Neural crest cell (in vitro differentiated cells): ENCODE measurements around the gene TDRD1. TPM values are rescaled to one million over a fixed set of nuclear protein-coding genes. Genes with fewer than 3 reads are reported as not detected.

Experiments
- DNase-seq: peaks from one replicate; pipeline ENCODE4 v3.0.0; 2021; ENCODE audit warnings: low read depth, mixed read lengths, low spot score
- H3K27ac Mint-ChIP-seq: one replicate; pipeline ENCODE4 v1.8.0; 2021; ENCODE audit warnings: mild to moderate bottlenecking, mixed read lengths; ENCODE audit not compliant: unreplicated experiment
- H3K27me3 Mint-ChIP-seq: 2 replicates; pipeline ENCODE4 v1.8.0; 2021; ENCODE audit warnings: low read depth, mild to moderate bottlenecking, mixed read lengths
- H3K36me3 Mint-ChIP-seq: 2 replicates; pipeline ENCODE4 v1.8.0; 2021; ENCODE audit warnings: low read depth, mild to moderate bottlenecking, mixed read lengths
- H3K4me1 Mint-ChIP-seq: 2 replicates; pipeline ENCODE4 v1.8.0; 2021; ENCODE audit warnings: mixed read lengths
- H3K4me3 Mint-ChIP-seq: one replicate; pipeline ENCODE4 v1.8.0; 2021; ENCODE audit warnings: mild to moderate bottlenecking, mixed read lengths
- H3K9me3 Mint-ChIP-seq: 2 replicates; pipeline ENCODE4 v1.8.0; 2021; ENCODE audit warnings: mixed read lengths
- total RNA-seq: library from RNA; stranded (reverse); gene quantifications from 2 replicates; pipeline ENCODE4 v1.2.1, GENCODE V29; 2021
- TF ChIP-seq, protein P1 (sequence below): fragments of 200-600 bp; sonication (generic); conservative IDR thresholded peaks from 2 replicates; pipeline ENCODE4 v1.5.0; 2021; ENCODE audit warnings: antibody characterized with exemption, mild to moderate bottlenecking

Gene TDRD1
- total RNA-seq, 1 donor from 2014 or later = not detected

DNA sequence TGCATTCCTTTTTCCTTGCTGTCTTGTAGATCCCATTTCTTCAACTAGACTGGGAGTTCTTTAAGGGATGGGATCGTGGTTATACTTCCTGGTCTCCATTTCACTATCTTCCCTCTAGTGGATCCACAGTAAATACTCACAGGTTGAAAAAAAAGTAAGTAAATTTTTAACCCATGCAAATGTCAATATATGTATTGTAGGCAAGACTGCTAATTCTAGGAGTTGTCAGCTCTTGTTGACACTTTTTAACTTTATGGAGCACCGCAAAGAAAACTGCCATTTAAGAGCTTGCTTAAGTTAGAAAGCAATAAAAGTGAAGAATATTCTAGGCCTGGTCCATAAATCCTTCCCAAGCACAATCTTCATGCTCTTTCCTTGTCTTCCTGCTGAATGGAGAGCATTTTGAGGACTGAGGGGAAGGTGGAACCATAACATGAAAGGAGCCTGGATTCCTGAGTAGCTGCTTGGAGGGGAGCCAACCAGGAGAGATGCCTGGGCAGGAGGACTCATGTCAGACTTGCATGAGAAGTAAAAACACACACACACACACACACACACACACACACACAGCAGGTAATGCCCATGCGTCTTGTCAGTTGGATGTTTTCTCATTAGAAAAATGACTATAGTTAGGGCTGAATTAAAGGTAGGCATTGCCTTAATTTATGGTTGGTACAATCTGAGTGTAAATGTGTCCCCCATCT, 92.1 kb downstream of the TDRD1 start:
- DNase-seq = no peak
- Mint-ChIP-seq H3K27ac (no peak overlapping the region), H3K36me3 (no peaks in the 10 kb centered on the region), H3K9me3 (no peaks in the 10 kb centered on the region), H3K27me3 (peaks cover 2% of the 10 kb centered on the region), H3K4me3 (no peak overlapping the region), H3K4me1 (no peaks in the 10 kb centered on the region)
- TF ChIP-seq, protein P1, sequence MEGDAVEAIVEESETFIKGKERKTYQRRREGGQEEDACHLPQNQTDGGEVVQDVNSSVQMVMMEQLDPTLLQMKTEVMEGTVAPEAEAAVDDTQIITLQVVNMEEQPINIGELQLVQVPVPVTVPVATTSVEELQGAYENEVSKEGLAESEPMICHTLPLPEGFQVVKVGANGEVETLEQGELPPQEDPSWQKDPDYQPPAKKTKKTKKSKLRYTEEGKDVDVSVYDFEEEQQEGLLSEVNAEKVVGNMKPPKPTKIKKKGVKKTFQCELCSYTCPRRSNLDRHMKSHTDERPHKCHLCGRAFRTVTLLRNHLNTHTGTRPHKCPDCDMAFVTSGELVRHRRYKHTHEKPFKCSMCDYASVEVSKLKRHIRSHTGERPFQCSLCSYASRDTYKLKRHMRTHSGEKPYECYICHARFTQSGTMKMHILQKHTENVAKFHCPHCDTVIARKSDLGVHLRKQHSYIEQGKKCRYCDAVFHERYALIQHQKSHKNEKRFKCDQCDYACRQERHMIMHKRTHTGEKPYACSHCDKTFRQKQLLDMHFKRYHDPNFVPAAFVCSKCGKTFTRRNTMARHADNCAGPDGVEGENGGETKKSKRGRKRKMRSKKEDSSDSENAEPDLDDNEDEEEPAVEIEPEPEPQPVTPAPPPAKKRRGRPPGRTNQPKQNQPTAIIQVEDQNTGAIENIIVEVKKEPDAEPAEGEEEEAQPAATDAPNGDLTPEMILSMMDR = no peak

DNA sequence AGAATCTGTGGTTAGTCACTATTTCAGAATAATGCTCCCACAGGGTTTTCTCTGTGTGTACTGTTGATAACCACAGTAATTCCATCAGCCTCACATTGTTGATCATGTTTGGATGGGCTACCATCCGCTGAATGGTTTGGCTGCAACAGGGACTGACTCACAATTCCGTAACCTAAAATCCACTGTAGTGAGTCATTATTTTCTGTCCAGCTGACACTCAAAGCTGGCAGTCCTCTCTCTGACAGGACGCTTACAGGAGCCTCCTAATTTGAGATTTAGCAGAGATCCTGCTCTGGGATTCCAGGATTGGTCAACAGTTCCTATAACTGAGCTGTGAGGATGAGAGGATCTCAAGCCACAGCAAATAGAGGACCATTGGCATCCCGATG, 92.6 kb downstream of the TDRD1 start:
- Mint-ChIP-seq H3K27me3 (peaks cover 2% of the 10 kb centered on the region), H3K4me3 (no peak overlapping the region)

DNA sequence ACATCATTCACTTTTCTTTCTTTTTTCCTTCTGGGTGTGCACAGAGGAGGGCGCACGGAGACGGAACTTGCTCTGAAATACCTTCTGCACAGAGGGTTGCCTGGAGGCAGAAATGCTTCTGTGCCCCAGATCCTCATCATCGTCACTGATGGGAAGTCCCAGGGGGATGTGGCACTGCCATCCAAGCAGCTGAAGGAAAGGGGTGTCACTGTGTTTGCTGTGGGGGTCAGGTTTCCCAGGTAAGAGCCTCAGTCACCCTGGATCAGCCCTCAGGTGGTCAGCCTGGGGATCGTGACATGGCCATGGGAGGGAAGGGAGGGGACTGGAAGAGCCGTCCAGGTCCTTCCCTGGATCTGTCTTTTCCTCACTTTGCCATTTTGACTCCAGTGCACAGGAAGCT, 93.5 kb downstream of the TDRD1 start:
- Mint-ChIP-seq H3K27me3 (peaks cover 2% of the 10 kb centered on the region), H3K36me3 (no peaks in the 10 kb centered on the region), H3K9me3 (no peaks in the 10 kb centered on the region), H3K4me1 (no peaks in the 10 kb centered on the region), H3K27ac (no peak overlapping the region), H3K4me3 (no peak overlapping the region)
- TF ChIP-seq, protein P1 = no peak
- DNase-seq = no peak

More for the DNA sequence above, 92.6 kb downstream of the TDRD1 start:
- no peaks in the 10 kb centered on the region for H3K4me1 Mint-ChIP-seq
- no peak overlapping the region for H3K27ac Mint-ChIP-seq
- no peak for DNase-seq
- TF ChIP-seq, protein P1 = no peak
- no peaks in the 10 kb centered on the region for H3K36me3 Mint-ChIP-seq
- no peaks in the 10 kb centered on the region for H3K9me3 Mint-ChIP-seq

DNA sequence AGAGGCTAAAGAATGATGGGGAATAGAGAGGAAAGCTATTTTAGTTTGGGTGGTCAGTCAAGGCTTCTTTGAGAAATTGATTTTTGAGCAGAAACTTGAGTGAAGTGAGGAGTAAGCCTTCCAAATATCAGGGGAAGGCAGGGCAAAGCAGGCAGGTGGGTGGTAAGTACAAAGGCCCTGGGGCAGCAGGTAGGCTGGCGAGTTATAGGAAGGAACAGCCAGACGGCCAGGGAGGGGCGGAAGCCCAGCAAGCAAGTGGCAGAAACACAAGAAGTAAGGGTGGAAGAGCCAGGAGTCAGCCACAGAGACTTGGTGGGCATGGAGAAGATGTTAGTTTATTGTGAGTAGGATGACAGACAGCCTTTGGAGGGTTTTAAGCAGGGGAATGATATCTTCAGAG, 94.8 kb downstream of the TDRD1 start:
- Mint-ChIP-seq H3K27me3 (peaks cover 2% of the 10 kb centered on the region), H3K4me1 (no peaks in the 10 kb centered on the region), H3K4me3 (no peak overlapping the region), H3K36me3 (no peaks in the 10 kb centered on the region), H3K27ac (no peak overlapping the region), H3K9me3 (no peaks in the 10 kb centered on the region)
- DNase-seq = no peak
- TF ChIP-seq, protein P1 = no peak

GRCh38 chr10:114274616-114275453, 95.7 kb downstream of the TDRD1 start:
- no peak for DNase-seq
- no peaks in the 10 kb centered on the region for H3K9me3 Mint-ChIP-seq
- TF ChIP-seq, protein P1 = no peak
- H3K27ac Mint-ChIP-seq = no peak overlapping the region
- H3K4me3 Mint-ChIP-seq = no peak overlapping the region
- no peaks in the 10 kb centered on the region for H3K36me3 Mint-ChIP-seq
- no peaks in the 10 kb centered on the region for H3K4me1 Mint-ChIP-seq
- H3K27me3 Mint-ChIP-seq = peaks cover 2% of the 10 kb centered on the region
